K562 (cell line): ENCODE results near the gene ECSIT. TPM values are rescaled to one million over a fixed set of nuclear protein-coding genes. Genes with fewer than 3 reads are reported as not detected.
A peak's percentile ranks its signal among the peaks of the same experiment; 100 is the strongest.

ENCODE experiments used
- ARID3B ChIP-seq: fragments of 250-450 bp; sonication (Bioruptor Pico); IDR thresholded peaks from 2 replicates; pipeline ENCODE4 v1.4.0; 2020; ENCODE audit warnings: borderline replicate concordance
- CC2D1A ChIP-seq: fragments of 450-650 bp; IDR thresholded peaks from 2 replicates; pipeline ENCODE4 v1.6.1; 2017; ENCODE audit warnings: mild to moderate bottlenecking
- CREM ChIP-seq: IDR thresholded peaks from 2 replicates; pipeline ENCODE4 v1.6.1; 2014; ENCODE audit warnings: antibody characterized with exemption, low read depth
- FOXK1 ChIP-seq: sonication (generic); formaldehyde crosslinking; IDR thresholded peaks from 2 replicates; pipeline ENCODE4 v1.8.0; 2022; ENCODE audit warnings: missing genetic modification reagents, mild to moderate bottlenecking, borderline replicate concordance
- KAT8 ChIP-seq: fragments of 450-650 bp; IDR thresholded peaks from 2 replicates; pipeline ENCODE4 v1.6.1; 2016; ENCODE audit warnings: low read depth, mild to moderate bottlenecking
- L3MBTL2 ChIP-seq: fragments of 450-650 bp; IDR thresholded peaks from 2 replicates; pipeline ENCODE4 v1.6.1; 2016; ENCODE audit warnings: mild to moderate bottlenecking, moderate library complexity
- MTA3 ChIP-seq: fragments of 450-650 bp; formaldehyde crosslinking; IDR thresholded peaks from 2 replicates; pipeline ENCODE4 v1.6.1; 2017; ENCODE audit warnings: mild to moderate bottlenecking, borderline replicate concordance
- NRF1 ChIP-seq, 2 experiments: fragments of 450-650 bp; IDR thresholded peaks in 1 of 2; conservative IDR thresholded peaks in 1 of 2; 2 replicates each; pipeline ENCODE4 v1.6.1; 2014; ENCODE audit warnings: mild to moderate bottlenecking in 2 of 2
- NUFIP1 ChIP-seq: fragments of 450-650 bp; IDR thresholded peaks from 2 replicates; pipeline ENCODE4 v1.6.1; 2018; ENCODE audit not compliant: partially characterized antibody
- POLR2A ChIP-seq: fragments of 450-650 bp; conservative IDR thresholded peaks from 2 replicates; pipeline ENCODE4 v1.6.1; 2016
- RBM25 ChIP-seq: fragments of 200-400 bp; formaldehyde crosslinking; IDR thresholded peaks from 2 replicates; pipeline ENCODE4 v1.6.1; 2018; ENCODE audit warnings: low read length, low read depth, moderate library complexity; ENCODE audit not compliant: severe bottlenecking
- SPI1 ChIP-seq: IDR thresholded peaks from 2 replicates; pipeline ENCODE4 v1.6.1; 2011; ENCODE audit warnings: low read depth, low read length, control low read depth, borderline replicate concordance
- SUPT5H ChIP-seq: fragments of 450-650 bp; IDR thresholded peaks from 2 replicates; pipeline ENCODE4 v1.6.1; 2016
- ZBTB33 ChIP-seq: sonication (generic); formaldehyde crosslinking; IDR thresholded peaks from 2 replicates; pipeline ENCODE4 v1.8.1; 2023; ENCODE audit warnings: mild to moderate bottlenecking, missing genetic modification reagents
- ZFP30 ChIP-seq: fragments of 250-450 bp; sonication (Bioruptor Pico); IDR thresholded peaks from 2 replicates; pipeline ENCODE4 v1.8.0; 2022; ENCODE audit warnings: moderate library complexity, mild to moderate bottlenecking, inconsistent platforms, borderline replicate concordance
- ZFX ChIP-seq: sonication (generic); formaldehyde crosslinking; IDR thresholded peaks from 2 replicates; pipeline ENCODE4 v1.8.0; 2022; ENCODE audit warnings: mild to moderate bottlenecking, missing genetic modification reagents, moderate library complexity
- polyA plus RNA-seq, 8 experiments: library from polyadenylated mRNA; depleted of rRNA in 4 of 8; stranded (reverse) in 5 of 8; unstranded in 3 of 8; fragments of >200 nt; fragmentation: Nextera tagmentation in 2 of 8; fragmentation: Illumina TruSeq in 1 of 8; extraction: Ambion mirVana in 2 of 8; extraction: Trizol in 1 of 8; gene quantifications; 2 replicates each; pipeline versions ENCODE4 v1.2.1 to v1.2.3, GENCODE V29; 2011 to 2014; ENCODE audit warnings: inconsistent platforms in 1 of 8, missing spikeins in 1 of 8
- total RNA-seq, 7 experiments: library from RNA; depleted of rRNA in 6 of 7; stranded (reverse); fragments of >200 nt in 6 of 7; fragmentation: Illumina TruSeq in 2 of 7; extraction: Trizol in 2 of 7; gene quantifications; 2 replicates each; pipeline versions ENCODE4 v1.2.1 to v1.2.3, GENCODE V29; 2011 to 2021; ENCODE audit warnings: low replicate concordance in 1 of 7
- TF ChIP-seq, protein P1 (sequence below): fragments of 450-650 bp; IDR thresholded peaks from 2 replicates; pipeline ENCODE4 v1.6.1; 2014; ENCODE audit warnings: low read depth, mild to moderate bottlenecking, moderate library complexity, borderline replicate concordance
- TF ChIP-seq, protein P2 (sequence below): IDR thresholded peaks from 2 replicates; pipeline ENCODE4 v1.6.1; 2016; ENCODE audit warnings: missing genetic modification characterization, missing compliant biosample characterization
- TF ChIP-seq, protein P3 (sequence below), 3 experiments: fragments of 200-800 bp in 1 of 3; sonication (Bioruptor generic) in 1 of 3; sonication (generic) in 1 of 3; formaldehyde crosslinking in 1 of 3; IDR thresholded peaks; 2 replicates each; pipeline versions ENCODE4 v1.6.1 to v1.8.0; 2016 to 2022; ENCODE audit warnings: mild to moderate bottlenecking in 2 of 3, missing compliant biosample characterization in 2 of 3, missing genetic modification characterization in 2 of 3, missing genetic modification reagents in 1 of 3

ECSIT gene
- total and polyA plus RNA-seq, 9 of the 15 experiments (the other 6 are each of a cell fraction or from before 2014, with no cell fraction given) = 1.1 to 82.5 (median 43.9) TPM

- TF ChIP-seq ZBTB33 (peak; percentile 76), ARID3B (CRISPR knock-in tag) (no peak), ZFP30 (CRISPR knock-in tag) (no peak), POLR2A (no peak), CC2D1A (peak; percentile 53), MTA3 (0 out of 2 replicates have a peak, but pooled peaks have one; percentile 40), SPI1 (no peak), L3MBTL2 (peak; percentile 60; the same call in 1 of the 2 replicates), NRF1 (conservative IDR thresholded peaks at IDR 0.05 in 1 of 2, IDR thresholded peaks at IDR 0.05 in 1 of 2) (no peak), ZFX (CRISPR knock-in tag) (peak; percentile 34), SUPT5H (no peak), RBM25 (peak; percentile 34), FOXK1 (CRISPR knock-in tag) (no peak), KAT8 (no peak), NUFIP1 (no peak), CREM (0 out of 2 replicates have a peak, but pooled peaks have one; percentile 38)
- TF ChIP-seq, protein P1, sequence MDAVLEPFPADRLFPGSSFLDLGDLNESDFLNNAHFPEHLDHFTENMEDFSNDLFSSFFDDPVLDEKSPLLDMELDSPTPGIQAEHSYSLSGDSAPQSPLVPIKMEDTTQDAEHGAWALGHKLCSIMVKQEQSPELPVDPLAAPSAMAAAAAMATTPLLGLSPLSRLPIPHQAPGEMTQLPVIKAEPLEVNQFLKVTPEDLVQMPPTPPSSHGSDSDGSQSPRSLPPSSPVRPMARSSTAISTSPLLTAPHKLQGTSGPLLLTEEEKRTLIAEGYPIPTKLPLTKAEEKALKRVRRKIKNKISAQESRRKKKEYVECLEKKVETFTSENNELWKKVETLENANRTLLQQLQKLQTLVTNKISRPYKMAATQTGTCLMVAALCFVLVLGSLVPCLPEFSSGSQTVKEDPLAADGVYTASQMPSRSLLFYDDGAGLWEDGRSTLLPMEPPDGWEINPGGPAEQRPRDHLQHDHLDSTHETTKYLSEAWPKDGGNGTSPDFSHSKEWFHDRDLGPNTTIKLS = no peak
- TF ChIP-seq, protein P2, sequence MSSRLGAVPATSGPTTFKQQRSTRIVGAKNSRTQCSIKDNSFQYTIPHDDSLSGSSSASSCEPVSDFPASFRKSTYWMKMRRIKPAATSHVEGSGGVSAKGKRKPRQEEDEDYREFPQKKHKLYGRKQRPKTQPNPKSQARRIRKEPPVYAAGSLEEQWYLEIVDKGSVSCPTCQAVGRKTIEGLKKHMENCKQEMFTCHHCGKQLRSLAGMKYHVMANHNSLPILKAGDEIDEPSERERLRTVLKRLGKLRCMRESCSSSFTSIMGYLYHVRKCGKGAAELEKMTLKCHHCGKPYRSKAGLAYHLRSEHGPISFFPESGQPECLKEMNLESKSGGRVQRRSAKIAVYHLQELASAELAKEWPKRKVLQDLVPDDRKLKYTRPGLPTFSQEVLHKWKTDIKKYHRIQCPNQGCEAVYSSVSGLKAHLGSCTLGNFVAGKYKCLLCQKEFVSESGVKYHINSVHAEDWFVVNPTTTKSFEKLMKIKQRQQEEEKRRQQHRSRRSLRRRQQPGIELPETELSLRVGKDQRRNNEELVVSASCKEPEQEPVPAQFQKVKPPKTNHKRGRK = no peak
- TF ChIP-seq, protein P3, sequence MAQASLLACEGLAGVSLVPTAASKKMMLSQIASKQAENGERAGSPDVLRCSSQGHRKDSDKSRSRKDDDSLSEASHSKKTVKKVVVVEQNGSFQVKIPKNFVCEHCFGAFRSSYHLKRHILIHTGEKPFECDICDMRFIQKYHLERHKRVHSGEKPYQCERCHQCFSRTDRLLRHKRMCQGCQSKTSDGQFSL (CRISPR knock-in tag; IDR thresholded peaks at IDR 0.05) = 0 out of 2 replicates have a peak, but pooled peaks have one; percentile 34
- TF ChIP-seq, protein P3 (tag; IDR thresholded peaks at IDR 0.05) = no peak
Observed at GRCh38 chr19:11496391-11497163, 32.4 kb downstream of the ECSIT start (continued).
